T-helper 2 cell treated with Interferon-gamma antibody and Interleukin-4, amounts not matched to agents 100 ng/mL and 5 ng/mL, for 36 hours (primary cell): ENCODE results near the gene TMPRSS4. TPM values are rescaled to one million over a fixed set of nuclear protein-coding genes. Genes with fewer than 3 reads are reported as not detected.

Experiments
- intact Hi-C: fragments of 100-400 bp; cut with micrococcal nuclease; formaldehyde crosslinking; loops from one replicate; pipeline ENCODE4 v1.15.1; 2023
- total RNA-seq: library from RNA; stranded (reverse); gene quantifications from 2 replicates; pipeline ENCODE4 v1.2.3, GENCODE V29; 2022

Gene TMPRSS4
- total RNA-seq, 1 donor from 2014 or later, result not detected

- intact Hi-C loops, result no loop called here
Observed at GRCh38 chr11:118152020-118152551, 75.2 kb downstream of the TMPRSS4 start.

DNA sequence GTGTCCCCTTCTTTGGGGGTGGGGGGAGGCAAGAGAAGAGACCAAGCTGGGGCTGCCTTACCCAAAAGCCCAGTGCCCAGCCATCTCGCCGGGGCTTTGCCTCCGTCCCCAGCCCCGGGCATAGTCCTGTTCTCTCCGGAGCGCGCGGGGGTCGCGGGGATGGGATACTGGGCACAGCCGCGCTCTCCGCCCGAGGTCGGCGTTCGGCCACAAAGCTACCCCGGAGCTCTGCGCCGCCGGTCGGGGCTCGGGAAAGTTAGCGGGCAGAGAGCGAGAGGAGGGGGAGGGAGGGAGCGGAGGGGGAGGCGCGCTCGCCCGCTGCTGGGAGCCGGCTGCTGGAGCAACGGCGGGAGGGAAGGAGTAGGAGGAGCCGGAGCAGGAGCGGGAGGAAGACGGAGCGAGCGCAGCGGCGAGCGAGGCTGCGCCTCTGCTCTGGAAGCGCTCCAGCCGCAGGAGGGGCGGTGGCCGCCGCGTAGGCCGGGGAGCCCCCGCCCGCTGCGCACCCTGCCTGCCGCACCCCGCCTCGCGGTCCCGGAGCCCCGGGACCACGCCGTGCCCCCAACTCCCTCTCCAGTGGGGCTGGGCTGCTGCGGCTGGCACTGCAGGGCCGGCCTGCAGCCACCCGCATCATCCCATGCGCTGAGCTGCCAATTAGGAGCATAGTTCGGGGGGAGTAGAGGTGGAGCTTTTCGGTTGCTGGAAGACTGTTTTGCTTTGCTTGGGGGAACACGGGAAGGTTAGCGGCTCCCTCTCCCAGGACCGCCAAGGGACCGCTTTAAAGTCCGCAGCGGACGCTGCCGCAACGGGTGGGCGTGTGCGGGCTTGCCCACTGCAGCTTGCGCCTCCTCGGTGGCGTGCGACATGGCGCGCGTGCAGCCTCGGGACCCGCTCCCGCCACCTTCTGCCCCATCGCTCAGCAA, 75.9 kb downstream of the TMPRSS4 start, which contains the start of gene SCN4B:
Gene SCN4B (minus strand): TSS at position 272 of the 920 bp plus-strand sequence. CDS start 150 bp downstream, at position 122.
- intact Hi-C loops, result no loop called here

DNA sequence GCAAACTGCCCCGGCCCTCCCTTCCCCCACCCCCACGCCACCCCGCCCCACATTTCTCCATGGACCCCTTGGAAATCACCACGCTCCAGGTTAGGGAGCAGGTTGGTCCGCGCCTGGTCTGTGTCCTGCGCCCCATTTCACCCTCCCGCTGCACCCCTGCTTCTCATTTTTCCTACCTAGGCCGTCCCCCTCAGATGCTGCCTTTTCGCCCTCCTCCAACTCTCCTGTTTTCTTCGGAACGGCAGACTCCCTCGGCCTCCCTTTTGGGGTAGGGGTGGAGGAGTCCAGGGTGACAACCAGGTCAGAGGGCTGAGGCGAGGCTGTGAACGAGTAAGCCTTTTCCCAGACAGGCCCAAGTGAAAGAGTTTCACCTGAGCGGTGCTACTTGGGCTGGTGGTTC, 76.6 kb downstream of the TMPRSS4 start:
- intact Hi-C loops, result no loop called here

- intact Hi-C loops, result no loop called here
Observed at GRCh38 chr11:118153976-118154375, 77.1 kb downstream of the TMPRSS4 start.

DNA sequence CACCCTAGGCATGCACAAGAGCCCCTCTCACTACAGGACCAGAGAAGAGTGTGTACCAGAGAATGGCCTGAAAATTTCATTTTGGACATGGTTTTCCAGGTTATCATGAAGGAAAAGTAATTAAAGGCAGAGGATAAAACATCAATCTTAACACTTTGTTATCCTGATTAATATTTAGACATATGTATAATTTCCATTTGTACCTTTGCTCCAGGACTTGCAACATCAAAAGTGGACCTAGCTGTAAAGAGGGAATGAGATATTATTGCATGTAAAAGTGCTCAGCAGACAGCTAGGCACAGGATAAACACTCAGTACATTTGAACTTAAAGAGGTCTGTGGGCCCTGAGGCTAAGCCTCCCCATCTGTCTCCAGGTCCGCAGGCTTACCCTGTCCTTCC, 77.8 kb downstream of the TMPRSS4 start:
- intact Hi-C loops, result no loop called here

- intact Hi-C loops, result no loop called here
Observed at GRCh38 chr11:118155776-118156530, 79.1 kb downstream of the TMPRSS4 start.

GRCh38 chr11:118156531-118157185, 79.8 kb downstream of the TMPRSS4 start:
- intact Hi-C loops, result no loop called here

GRCh38 chr11:118157186-118157895, 80.5 kb downstream of the TMPRSS4 start:
- intact Hi-C loops, result no loop called here

GRCh38 chr11:118161786-118162185, 84.9 kb downstream of the TMPRSS4 start:
- intact Hi-C loops, result no loop called here

DNA sequence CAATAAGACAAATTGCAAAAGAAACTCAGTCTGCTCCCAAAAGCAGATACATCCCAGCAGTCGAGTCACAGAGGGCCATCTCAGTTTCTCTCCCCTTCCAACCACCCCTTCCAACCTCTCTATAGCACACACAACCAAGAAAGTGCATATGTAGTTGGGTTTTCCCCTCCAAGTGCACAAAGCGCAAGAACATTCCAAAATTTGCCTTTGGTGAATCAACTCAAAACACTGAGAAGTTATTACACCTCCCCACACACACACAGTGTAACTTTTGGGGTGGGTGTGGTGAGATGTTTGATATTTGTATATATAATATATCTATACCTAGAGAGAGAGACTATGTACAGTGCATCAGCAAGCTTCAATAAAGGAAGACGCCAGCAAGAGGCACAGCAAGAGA, 86.0 kb downstream of the TMPRSS4 start:
- intact Hi-C loops, result no loop called here

DNA sequence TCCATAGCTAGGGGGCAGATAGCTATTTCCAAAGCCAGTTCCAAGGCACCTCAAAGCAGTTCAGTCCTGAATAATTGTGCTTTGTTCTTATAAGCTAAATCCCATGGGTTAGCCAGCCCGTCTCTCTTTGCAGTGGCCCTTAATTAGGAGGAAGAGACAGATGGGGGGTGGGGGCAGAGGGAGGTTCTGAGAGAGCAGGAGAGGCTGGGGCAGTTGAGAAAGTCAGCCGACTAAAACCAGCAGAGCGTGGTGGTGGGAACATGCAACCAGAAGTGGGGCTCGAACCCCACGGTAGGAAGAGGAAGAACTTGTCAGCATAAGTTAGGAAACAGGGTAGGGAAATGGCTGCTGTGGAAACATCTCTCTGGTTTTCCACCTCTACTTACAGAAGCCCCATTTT, 86.6 kb downstream of the TMPRSS4 start:
- intact Hi-C loops, result no loop called here

GRCh38 chr11:118164885-118165284, 88.0 kb downstream of the TMPRSS4 start:
- intact Hi-C loops, result no loop called here

DNA sequence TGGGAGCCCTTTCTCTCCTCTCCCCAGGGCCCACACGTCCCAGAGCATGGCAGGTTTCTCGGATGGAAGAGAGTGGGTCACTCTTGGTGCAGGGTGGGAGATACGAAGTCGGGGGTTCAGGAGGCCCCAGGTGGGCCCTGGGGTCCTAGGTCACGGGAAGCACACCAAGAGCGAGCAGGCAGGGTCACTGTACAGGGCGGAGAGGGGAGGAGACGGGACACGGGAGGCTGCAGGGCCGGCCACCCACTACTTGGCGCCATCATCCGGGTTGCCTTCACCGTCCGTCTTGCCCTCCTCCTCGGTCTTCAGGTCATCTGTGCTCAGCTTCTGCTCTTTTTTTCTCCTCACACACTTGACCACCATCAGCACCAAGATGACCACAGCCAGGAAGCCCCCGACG, 89.8 kb downstream of the TMPRSS4 start:
- intact Hi-C loops, result no loop called here

GRCh38 chr11:118167253-118167652, 90.4 kb downstream of the TMPRSS4 start:
- intact Hi-C loops, result no loop called here

GRCh38 chr11:118167906-118168305, 91.0 kb downstream of the TMPRSS4 start:
- intact Hi-C loops, result no loop called here

GRCh38 chr11:118168316-118168715, 91.4 kb downstream of the TMPRSS4 start:
- intact Hi-C loops, result no loop called here

- intact Hi-C loops, result no loop called here
Observed at GRCh38 chr11:118168751-118169150, 91.9 kb downstream of the TMPRSS4 start.

DNA sequence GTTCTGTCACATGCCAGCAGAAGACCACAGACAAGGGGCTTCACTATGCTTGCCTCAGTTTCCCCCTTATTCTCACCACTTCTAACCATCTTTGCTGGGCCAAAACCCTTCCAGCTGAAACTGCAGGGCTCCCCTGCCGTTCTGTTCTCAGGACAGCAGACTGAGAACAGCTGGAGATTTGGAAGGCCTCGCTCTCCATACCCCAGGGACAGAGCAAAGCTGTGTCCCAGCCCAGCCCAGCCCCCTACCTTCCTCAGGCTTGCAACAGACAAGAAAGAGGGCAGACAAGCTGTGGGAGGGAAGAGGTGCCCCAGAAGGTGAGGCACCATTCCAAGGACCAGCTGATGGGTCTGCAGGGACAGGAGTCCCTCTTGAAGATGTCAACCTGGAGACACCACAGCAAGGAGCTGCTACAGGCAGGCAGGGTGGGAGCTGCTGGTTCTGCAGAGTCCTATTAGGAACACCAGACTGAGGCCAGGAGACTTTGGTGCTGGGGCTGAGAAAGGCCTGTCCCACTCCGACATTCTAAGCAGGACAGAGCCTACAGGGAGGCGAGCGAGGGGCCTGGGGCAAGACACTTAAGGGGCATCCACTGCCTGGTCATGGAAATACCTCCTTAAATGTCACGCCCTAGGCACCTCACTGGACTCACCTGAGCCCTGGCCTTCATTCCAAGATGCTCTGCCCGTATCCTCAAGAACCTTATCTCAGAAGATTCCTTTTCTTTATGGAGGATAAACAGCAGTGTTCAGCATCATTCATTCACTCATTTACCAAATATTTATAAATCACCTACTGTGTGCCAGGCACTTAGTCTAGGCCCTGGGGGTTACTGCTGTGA, 92.6 kb downstream of the TMPRSS4 start:
- intact Hi-C loops, result loop anchor here (10.0 kb wide), 1 partner anchor 365 kb away; no protein-coding TSS in a partner anchor

DNA sequence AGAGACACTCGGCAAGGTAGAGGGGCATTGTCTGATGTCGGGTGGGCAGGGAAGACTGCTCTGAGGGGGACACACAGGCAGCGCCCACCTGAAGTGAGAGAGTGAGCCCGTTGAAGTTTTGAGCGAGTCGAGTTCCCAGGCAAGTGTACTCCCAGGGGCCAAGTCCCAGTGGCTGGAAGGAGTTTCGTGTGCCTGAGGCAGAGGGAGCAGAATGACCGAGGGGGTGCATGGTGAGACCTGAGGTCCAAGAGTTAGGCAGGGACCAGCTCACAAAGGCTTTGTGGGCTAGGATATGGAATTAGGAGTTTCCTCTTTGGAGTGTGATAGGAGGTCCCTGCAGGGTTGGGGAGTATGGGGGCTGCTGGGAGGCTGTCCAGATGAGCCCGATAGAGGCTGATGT, 93.4 kb downstream of the TMPRSS4 start:
- intact Hi-C loops, result loop anchor here (10.0 kb wide), 1 partner anchor 365 kb away; no protein-coding TSS in a partner anchor

- intact Hi-C loops, result loop anchor here (1.0 to 10.0 kb wide), 2 partner anchors 26 to 366 kb away; no protein-coding TSS in a partner anchor
Observed at GRCh38 chr11:118170882-118171268, 94.0 kb downstream of the TMPRSS4 start.
